Measurements from ENCODE around the gene FSCN2.

DNA sequence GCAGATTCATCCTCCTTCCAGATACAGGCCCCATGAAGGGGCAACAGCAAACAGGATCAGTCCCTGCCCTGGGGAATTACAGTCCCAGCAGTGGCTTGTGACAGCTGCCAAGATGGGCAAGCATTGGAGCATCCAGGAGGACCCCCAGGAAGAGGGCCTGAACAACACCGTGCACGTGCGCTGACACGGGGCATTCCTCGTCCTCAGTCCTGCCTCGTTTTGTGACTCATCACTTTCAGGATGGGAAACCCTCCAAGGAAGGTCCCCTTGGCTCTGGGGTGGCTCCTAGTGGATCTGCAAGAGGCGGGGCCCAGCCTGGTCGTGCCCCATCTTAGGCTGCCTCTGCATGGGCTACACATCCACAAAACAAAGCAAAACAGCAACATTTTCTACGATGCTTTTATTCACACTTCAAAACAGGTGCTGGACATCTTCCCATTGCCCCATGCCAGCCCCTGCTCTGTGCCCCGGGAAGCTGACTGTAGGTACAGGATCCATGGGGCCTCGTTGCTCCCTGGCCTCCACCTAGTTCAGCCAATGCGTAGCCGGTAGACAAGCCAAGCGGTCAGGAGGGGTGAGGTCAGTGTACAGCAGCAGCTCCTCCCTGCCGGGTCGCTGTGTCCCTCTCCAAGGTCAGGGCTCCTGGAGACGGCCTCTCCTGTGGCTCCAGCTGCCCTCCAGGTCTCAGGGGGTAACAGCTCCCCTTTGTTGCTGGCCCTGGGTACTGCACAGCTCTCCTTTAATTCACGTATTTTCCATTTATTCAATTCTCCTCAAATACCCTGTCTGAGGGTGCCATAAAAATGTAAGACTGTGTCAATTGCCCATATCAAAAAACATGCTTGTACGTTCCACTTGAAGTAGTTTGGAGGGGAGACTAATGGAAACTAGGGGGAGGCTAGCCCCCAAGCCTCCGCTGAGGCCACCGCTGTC lies 47.8 kb upstream of the FSCN2 start:
- no peak for TF ChIP-seq ZNF70 (CRISPR knock-in tag; IDR thresholded peaks at IDR 0.05)
- TF ChIP-seq ZNF565 (CRISPR knock-in tag; conservative IDR thresholded peaks at IDR 0.05; ENCODE audit: low read depth): no peak
- TF ChIP-seq ARNTL (CRISPR knock-in tag; IDR thresholded peaks at IDR 0.05; ENCODE audit: borderline replicate concordance, low read depth): no peak
- TF ChIP-seq SNAI2 (CRISPR knock-in tag; IDR thresholded peaks at IDR 0.05): no peak
- TF ChIP-seq CSDC2 (CRISPR knock-in tag; IDR thresholded peaks at IDR 0.05): no peak
- TF ChIP-seq, protein P1, sequence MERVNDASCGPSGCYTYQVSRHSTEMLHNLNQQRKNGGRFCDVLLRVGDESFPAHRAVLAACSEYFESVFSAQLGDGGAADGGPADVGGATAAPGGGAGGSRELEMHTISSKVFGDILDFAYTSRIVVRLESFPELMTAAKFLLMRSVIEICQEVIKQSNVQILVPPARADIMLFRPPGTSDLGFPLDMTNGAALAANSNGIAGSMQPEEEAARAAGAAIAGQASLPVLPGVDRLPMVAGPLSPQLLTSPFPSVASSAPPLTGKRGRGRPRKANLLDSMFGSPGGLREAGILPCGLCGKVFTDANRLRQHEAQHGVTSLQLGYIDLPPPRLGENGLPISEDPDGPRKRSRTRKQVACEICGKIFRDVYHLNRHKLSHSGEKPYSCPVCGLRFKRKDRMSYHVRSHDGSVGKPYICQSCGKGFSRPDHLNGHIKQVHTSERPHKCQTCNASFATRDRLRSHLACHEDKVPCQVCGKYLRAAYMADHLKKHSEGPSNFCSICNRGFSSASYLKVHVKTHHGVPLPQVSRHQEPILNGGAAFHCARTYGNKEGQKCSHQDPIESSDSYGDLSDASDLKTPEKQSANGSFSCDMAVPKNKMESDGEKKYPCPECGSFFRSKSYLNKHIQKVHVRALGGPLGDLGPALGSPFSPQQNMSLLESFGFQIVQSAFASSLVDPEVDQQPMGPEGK (CRISPR knock-in tag; IDR thresholded peaks at IDR 0.05; ENCODE audit: borderline replicate concordance): no peak
